GM20000 (cell line): ENCODE results near the gene PPEF1.
"Not testable (repeated sequence)": the region's sequence is repeated elsewhere in the genome, so short reads cannot be mapped to it uniquely, and the experiment has no call there.

Experiments used
- DNase-seq: peaks from one replicate; pipeline ENCODE4 v3.0.0; 2012; ENCODE audit warnings: low spot score
- TF ChIP-seq, protein P1 (sequence below): IDR thresholded peaks from 2 replicates; pipeline ENCODE4 v1.5.1; 2012; ENCODE audit warnings: mild to moderate bottlenecking, control low read depth; ENCODE audit errors: extremely low read depth, missing control alignments

PPEF1 gene

DNA sequence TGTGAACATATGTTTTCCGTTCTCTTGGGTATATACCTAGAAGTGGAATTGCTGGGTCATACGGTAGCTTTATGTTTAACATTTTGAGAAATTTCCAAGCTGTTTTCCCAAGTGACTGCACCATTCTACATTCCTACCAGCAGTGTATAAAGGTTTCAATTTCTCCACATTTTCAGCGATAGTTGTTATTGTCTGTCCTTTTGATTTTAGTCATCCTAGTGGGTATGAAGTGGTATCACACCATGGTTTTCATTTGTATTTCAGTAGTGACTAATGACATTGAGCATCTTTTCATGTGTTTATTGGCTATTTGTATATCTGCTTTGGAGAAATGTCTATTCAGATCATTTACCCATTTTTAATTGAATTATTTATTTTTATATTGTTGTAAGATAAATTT, 2.4 kb downstream of the PPEF1 start:
- TF ChIP-seq, protein P1, sequence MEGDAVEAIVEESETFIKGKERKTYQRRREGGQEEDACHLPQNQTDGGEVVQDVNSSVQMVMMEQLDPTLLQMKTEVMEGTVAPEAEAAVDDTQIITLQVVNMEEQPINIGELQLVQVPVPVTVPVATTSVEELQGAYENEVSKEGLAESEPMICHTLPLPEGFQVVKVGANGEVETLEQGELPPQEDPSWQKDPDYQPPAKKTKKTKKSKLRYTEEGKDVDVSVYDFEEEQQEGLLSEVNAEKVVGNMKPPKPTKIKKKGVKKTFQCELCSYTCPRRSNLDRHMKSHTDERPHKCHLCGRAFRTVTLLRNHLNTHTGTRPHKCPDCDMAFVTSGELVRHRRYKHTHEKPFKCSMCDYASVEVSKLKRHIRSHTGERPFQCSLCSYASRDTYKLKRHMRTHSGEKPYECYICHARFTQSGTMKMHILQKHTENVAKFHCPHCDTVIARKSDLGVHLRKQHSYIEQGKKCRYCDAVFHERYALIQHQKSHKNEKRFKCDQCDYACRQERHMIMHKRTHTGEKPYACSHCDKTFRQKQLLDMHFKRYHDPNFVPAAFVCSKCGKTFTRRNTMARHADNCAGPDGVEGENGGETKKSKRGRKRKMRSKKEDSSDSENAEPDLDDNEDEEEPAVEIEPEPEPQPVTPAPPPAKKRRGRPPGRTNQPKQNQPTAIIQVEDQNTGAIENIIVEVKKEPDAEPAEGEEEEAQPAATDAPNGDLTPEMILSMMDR, result no peak
- no peak for DNase-seq

DNA sequence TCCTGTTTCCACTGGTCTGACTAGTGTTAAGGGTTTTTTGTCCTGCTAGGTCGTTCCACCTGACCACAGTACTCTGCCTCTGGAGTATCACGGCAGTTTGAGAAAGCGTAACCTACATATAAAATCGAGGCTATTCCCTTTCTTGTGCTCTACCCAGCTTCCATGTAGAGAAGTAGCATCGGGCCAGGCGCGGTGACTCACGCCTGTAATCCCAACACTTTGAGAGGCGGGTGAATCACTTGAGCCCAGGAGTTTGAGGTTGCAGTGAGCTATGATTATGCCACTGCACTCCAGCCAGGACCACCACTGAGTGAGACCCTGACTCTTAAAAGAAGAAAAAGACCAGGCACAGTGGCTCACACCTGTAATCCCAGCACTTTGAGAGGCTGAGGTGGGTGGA, 7.5 kb downstream of the PPEF1 start:
- TF ChIP-seq, protein P1, result no peak
- no peak for DNase-seq

DNA sequence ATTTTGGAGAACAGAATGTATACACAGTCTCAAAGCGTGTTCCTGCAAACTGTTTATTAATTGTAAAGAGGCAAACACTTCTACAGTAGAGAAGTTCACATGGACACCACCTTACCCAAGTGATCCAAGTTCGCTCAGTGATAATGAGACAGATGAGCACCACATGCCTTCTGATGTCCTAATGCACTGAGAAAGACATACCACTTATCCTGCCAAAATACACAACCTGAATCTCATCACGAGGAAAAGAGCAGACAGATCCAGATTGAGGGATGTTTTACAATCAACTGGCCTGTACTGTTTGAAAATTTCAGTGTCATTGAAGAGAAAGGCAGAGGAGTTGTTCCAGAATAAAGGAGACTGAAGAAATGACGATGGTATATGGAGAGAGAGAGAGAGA, 12.4 kb downstream of the PPEF1 start:
- no peak for DNase-seq
- TF ChIP-seq, protein P1, result no peak

DNA sequence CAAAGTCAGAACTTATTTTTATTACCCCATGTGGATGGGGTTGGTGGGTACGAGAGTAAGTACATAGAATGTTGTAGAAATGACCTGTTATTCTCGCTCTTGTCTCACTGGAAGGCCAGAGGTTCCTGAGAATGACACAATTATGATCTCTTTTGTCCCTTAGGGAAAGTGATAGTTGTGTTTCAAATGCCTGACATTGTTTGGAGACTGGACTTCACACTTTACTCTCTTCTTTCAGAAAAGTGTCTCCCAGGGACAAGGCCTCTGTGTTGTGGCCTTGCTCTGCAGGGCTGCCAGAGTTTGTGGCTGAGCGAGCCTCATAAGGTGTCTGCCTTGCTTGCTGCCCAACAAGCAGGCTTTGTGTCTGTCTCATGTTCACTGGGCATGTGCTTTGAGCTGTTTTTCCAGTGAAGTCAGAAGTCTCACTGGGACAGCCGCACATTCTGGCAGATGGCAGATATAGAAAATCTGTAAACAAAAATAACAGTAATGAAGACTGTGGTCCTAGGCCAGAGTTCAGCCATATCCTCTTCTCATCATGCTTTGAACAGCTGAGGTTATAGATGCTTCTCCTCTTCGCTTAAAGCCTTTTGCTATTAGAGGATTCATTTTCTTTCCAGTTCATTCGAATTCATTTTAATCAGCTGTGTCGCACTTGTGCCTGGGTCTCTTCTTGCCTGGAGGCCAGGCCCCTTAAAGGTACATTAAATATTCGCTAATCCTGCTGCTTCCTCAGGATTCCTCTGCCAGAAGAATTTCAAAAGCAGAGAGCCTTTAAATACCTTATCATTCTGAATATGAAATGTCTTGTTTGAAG, 14.4 kb downstream of the PPEF1 start:
- TF ChIP-seq, protein P1, result no peak
- DNase-seq, result no peak

DNA sequence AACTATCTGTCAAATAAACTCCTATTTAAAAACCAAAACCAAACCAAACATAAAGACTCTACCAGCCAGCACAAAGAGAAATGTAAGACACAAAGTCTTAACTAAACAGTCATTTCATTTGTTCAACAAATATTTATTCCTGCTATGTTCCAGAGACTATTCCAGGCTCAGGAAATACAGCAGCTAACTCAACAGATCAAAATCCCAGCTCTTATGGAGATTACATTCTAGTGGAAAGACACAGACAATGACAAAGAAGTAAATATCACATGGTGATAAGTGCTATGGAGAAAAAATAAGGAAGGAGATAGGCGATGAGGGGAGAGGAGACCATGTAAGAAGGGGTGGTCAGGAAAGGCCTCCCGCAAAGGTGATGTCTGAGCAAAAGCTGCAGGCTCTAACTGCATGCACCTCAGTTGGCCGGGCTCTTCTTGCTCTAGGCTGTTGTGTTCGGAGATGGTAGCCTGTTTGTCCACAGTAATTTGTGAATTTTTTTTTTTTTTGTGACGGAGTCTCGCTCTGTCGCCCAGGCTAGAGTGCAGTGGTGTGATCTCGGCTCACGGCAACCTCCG, 15.1 kb downstream of the PPEF1 start:
- TF ChIP-seq, protein P1, result no peak
- no peak for DNase-seq

DNA sequence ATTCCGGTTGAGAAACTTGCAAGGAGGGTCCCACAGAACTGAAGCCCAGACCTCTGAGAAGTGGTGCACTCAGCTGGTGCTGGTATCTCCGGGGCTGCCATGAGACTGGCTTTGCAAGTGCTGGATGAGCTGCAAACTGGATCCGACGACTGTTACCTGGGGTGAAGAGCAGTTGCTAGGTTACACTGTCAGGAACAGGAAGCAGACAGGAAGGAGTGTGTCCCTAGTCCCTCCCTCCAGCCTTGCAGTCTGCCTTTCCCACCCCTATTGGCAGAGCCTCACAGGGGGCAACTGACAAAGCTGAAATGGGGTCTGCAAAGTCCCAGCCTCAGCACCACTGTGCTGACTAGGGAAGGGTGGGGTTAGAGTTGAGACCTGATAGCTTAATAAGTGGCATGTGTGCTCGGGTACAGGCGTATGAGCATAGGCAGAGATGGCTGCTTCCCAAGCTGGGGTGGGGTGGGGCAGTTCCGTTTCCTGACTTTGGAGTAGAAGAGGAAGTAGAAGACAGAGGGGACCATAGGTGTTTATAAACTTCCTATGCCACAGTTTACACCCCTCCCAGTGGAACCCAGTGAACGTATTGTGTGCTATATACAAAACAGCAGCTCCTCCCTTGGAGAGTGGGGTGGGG, 18.0 kb downstream of the PPEF1 start:
- no peak for DNase-seq
- TF ChIP-seq, protein P1, result no peak

DNA sequence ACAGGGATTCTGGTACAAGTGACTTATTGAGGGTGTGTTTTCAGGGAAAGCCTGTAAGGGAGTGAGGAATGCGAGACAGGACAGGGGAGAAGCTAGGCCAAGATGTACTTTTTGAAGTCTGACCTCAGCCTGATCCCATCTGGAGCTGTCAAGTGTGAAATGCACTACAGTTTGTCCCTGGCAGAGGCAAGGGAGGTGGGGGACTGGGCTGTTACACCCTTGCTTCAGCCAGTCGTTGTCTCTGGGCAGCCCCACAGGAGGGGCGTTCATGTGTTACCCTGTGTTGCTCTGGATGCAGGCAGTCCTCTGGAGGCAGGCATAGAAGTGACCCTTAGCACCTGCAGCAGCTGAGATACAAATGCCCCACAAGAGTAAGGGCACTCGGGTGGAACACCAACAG, 25.8 kb downstream of the PPEF1 start:
- no peak for DNase-seq
- TF ChIP-seq, protein P1, result no peak

DNA sequence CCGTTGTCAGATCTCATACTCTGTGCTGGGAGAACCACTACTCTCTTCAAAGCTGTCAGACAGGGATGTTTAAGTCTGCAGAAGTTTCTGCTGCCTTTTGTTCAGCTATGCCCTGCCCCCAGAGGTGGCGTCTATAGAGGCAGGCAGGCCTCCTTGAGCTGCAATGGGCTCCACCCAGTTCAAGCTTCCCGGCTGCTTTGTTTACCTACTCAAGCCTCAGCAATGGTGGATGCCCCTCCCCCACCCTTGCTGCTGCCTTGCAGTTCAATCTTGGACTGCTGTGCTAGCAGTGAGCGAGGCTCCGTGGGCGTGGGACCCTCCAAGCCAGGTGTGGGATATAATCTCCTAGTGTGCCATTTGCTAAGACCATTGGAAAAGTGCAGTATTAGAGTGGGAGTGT, 32.2 kb downstream of the PPEF1 start:
- not testable (repeated sequence) for DNase-seq
